Activated CD4-positive, alpha-beta T cell treated with anti-CD3 and anti-CD28 coated beads for 4 hours (primary cell): ENCODE data around the gene MAFG.

Experiments
- DNase-seq, 2 donors: peaks; one replicate each; pipeline ENCODE4 v3.0.0-alpha.2; 2020

Gene MAFG

GRCh38 chr17:81927653-81928543 is at the start of gene MAFG:
Gene MAFG (minus strand): TSS chr17:81927735. CDS start chr17:81923185, 4,550 bp downstream.
- peak; percentile 86 to 89 for DNase-seq

- peak; percentile 26 to 35 for DNase-seq
These were observed 49.0 kb upstream of the MAFG start for GRCh38 chr17:81976332-81977210.

- no peak for DNase-seq
These were observed 45.9 kb upstream of the MAFG start for GRCh38 chr17:81973432-81973831.

GRCh38 chr17:81968850-81969812 is 41.6 kb upstream of the MAFG start:
- no peak for DNase-seq

- DNase-seq, result no peak
These were observed 40.8 kb upstream of the MAFG start for GRCh38 chr17:81968396-81968745.

GRCh38 chr17:81967533-81968395 is 40.2 kb upstream of the MAFG start:
- DNase-seq, result peak; percentile 88 to 89

- no peak for DNase-seq
These were observed 39.7 kb upstream of the MAFG start for GRCh38 chr17:81967244-81967532.

GRCh38 chr17:81966343-81967243 is 39.1 kb upstream of the MAFG start:
- DNase-seq, result no peak

GRCh38 chr17:81964081-81964849 is 36.7 kb upstream of the MAFG start:
- DNase-seq, result no peak

- DNase-seq, result no peak
These were observed 35.2 kb upstream of the MAFG start for GRCh38 chr17:81962499-81963441.

GRCh38 chr17:81961521-81962498 is 34.3 kb upstream of the MAFG start:
- no peak for DNase-seq

GRCh38 chr17:81961087-81961511 is 33.6 kb upstream of the MAFG start, which contains the start of gene NOTUM:
Gene NOTUM (minus strand): TSS chr17:81961187. CDS start chr17:81960909, 278 bp downstream.
- DNase-seq, result peak in 1 of 2 donors; percentile 16

GRCh38 chr17:81960130-81960958 is 32.8 kb upstream of the MAFG start:
- DNase-seq, result no peak

- peak; percentile 81 to 83 for DNase-seq
These were observed 32.0 kb upstream of the MAFG start for GRCh38 chr17:81959362-81960129.

GRCh38 chr17:81958633-81959342 is 31.3 kb upstream of the MAFG start:
- no peak for DNase-seq
